GM18511 (cell line): Measurements from ENCODE around the gene RELN.

Experiments used
- ATAC-seq: cut with Tn5 transposase; IDR thresholded peaks from one replicate; pipeline ENCODE4 v1.9.1; 2021; ENCODE audit warnings: mild to moderate bottlenecking, moderate library complexity; ENCODE audit not compliant: unreplicated experiment

The RELN gene

DNA sequence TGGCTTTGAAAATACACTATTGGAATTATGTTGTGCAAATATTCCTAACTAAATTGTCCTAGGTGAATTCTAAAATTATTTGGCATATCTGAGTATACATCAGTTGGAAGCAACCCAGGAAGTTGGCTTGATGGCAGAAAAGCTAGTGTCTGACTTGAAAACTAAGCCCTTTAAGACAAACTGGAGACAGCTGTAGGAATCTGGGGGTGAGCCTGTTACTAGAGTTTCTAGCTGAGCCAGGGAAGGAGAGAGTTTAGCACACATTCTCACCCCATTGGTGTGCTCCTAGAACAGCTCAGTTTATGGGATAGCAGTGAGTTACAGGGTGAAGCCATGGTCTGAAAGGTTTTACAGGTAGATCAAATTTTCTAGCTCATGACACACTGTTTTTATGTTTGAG, 333.2 kb downstream of the RELN start:
- ATAC-seq, result no peak

- ATAC-seq, result no peak
Observed at GRCh38 chr7:103651593-103652377, 337.7 kb downstream of the RELN start.

DNA sequence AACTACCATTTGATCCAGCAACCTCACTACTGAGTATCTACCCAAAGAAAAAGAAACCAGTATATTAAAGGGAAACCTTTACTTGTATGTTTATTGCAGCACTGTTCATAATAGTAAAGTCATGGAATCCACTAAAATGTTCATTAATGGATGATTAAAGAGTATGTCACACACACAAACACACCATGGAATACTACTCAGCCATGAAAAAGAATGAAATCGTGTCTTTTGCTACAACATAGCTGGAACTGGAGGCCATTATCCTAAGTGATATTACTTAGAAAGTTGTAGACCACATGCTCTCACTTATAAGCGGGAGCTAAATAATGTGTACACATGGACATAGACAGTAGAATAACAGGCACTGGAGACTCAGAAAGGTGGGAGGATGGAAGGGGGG, 340.4 kb downstream of the RELN start:
- ATAC-seq, result no peak

DNA sequence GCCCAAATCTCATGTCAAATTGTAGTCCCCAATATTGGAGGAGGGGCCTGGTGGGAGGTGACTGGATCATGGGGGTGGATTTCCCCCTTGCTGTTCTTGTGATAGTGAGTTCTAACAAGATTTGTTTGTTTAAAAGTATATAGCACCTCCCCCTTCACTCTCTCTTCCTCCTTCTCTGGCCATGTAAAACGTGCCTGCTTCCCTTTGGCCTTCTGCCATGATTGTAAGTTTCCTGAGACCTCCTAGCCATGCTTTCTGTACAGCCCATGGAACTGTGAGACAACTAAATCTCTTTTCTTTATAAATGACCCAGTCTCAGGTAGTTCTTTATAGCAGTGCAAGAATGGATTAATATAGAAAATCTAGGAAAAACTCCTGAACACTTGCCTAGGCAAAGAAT, 341.3 kb downstream of the RELN start:
- no peak for ATAC-seq

DNA sequence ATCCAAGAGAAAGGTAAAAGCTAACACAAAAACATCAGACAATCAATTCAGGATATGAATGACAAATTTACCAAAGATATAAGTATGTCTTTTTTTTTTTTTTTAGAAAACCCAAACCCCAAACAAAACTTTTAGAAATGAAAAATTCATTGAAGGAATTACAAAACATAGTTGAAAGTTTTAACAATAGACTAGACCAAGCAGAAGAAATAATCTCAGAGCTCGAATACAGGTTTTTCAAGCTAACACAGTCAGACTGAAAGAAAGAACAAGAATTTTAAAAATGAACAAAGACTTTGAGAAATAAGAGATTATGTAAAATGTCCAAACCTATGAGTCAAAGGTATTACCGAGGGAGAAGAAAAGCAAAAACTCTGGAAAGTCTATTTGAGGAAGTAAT, 345.1 kb downstream of the RELN start:
- ATAC-seq, result no peak

DNA sequence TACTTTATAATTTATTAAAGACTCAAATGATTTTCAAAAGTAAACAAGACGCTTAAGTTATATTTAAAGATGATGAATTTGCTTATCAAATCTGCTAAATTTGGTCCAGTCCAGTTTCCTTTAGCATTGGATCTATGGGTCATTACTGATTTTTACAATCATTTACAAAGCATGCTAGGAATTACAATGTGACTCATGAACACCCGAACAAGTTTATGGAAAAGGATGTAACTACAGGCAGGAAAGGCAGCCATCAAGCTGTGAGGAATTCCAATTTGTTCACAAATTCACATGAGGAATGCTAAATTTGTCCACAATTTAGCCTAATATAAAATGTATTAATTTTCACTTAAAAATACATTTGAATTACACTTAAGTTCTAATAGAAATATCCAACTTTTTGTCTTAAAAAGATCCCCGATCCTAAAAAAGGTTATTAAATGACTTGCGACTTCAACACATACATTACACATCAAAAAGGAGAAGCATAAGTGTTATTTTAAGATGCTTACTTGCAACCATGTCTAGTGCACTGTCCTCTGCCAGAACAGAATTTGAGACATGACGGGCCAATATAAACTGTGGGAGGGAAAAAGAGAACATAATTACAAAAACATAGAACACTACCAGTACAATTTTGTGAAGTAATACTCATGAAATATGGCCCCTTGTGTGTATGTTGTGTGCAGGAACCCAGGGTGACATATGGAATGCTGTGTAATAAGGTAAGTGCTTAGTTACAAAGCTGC, 349.3 kb downstream of the RELN start:
- ATAC-seq, result no peak

- no peak for ATAC-seq
Observed at GRCh38 chr7:103637726-103638125, 351.7 kb downstream of the RELN start.

- no peak for ATAC-seq
Observed at GRCh38 chr7:103637094-103637493, 352.4 kb downstream of the RELN start.

DNA sequence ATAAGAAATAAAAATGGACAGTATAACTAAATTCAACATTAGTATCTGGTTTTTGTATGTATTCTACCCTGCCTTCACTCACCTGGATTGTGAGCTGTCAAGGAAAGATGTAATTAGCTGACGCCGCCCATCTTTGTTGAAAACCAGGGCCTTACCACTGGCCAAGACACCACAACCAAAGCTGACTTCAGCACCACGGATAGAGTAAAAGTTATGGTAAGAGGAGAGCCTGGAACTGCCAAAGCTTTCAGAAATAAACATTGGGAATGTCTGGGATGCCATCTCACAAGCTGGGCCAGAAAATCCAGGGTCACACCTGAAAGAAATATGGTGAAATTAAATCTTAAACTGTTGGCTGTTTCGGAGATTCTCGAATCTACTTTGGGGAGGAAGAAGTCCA, 353.3 kb downstream of the RELN start:
- no peak for ATAC-seq

DNA sequence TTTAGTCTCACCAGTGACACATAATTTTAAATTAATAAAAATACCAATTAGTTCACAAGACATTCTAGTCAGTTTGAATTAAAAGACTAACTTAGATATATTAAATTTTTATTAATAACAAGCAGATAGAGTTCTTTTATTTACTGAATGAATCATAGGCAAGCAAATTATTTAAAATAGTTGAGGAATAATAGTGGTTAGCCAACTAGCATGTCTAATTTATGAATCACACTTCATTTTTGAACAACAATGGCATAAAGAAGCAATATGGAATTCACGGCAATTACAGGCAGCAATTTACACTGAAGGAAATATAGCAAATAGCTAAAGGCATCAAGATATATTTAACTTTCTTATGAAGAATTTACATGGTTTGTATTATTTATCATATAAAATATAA, 356.5 kb downstream of the RELN start:
- ATAC-seq, result no peak

DNA sequence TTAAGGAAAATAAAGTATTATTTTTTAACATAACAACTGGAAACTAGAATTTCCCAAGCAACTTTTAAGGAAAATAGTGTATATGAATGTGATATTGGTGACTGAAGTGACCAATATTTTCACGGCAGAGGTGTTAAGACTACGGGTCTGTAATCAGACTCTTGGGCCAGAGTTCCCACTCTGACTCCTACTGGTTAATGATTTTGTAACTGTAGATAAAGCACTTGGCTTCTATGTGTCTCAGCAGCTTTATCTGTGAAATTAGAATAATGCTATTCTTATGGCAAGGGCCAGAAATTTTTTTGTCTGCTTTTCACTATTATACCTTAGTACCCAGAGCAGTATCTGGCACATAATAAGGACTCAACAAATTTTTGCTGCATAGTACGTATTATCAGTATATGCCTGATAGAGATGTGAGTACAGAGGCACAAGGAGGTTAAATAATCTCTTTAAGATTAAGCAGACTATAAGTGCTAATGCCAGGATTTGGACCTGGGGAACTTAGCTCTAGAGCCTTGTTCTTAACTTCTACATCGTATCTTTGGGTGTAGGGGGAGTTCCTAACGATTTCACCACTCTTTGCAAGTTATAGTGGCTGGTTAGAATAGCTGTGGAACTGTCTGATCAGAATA, 357.3 kb downstream of the RELN start:
- no peak for ATAC-seq

- no peak for ATAC-seq
Observed at GRCh38 chr7:103630318-103630717, 359.1 kb downstream of the RELN start.

DNA sequence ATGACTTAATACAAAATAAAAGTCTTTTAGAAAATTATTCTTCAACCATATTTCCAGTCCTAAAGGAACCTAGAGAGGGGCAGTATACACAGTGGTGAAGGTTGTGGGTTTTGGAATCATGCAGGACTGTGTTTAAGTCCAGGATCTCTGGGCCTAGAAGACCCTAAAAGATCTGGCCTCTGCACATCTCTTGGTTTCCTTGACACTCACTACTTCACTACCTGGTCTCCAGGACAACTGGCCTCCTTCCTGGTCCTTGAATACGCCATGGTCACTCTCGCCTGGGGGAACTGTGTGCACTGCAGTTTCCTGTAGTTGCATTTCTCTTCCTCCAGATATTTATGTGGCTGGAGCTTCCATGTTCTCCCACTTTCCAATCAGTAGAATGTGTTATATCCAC, 360.7 kb downstream of the RELN start:
- no peak for ATAC-seq

DNA sequence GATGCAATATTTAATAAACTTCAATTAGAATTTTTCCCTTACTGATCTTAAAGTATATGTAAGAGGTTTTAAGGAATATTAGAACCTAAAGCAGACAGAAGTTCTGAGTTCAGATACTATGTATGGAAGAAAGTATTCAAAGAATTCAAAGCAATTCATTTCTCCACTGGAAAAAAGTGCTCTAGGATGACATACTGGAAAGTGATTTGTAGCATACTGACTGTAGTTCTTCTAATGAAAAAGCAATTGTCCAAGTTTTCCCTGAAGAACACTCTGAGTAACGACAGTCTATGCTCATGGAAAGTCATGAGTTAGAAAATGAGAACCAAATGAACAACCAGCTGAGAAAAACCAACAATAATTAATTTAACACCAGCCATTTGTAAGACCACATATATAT, 362.7 kb downstream of the RELN start:
- no peak for ATAC-seq

DNA sequence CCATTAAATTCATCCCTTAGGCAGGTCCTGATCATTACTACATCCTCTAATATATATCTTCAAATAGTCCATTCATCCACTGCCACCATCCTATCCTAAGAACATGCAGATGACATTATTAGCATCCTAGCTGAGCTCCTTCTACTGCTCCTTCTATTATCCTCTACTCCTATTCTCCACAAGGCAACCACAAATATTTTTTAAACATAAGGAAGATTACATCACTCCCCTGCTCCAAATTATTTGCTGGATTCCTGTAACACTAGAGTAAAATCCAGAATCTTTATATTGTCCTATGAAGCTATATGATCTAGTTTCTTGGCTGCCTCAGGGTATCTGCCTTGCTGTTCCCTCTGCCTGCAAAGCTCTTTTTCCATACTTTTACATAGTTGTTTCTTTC, 367.2 kb downstream of the RELN start:
- no peak for ATAC-seq

GRCh38 chr7:103613655-103614642, 375.5 kb downstream of the RELN start:
- no peak for ATAC-seq

DNA sequence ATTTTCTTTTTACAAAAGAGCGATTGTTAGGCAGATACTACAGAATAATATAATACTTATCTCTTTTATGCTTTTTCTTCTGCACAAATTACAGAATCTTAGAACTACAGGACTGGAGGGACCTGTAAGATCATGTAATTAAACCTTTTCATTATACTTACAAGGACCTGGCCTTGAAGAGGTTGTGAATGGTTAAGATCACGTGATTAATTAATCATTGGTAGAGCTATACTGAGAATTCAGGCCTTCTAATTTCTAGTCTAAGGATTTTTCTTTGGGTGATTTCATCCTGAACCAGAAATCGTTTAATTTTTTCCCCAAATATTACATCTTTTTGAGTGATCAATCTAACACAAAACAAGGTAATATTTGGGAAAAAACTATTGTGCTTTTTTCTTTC, 379.7 kb downstream of the RELN start:
- ATAC-seq, result no peak

DNA sequence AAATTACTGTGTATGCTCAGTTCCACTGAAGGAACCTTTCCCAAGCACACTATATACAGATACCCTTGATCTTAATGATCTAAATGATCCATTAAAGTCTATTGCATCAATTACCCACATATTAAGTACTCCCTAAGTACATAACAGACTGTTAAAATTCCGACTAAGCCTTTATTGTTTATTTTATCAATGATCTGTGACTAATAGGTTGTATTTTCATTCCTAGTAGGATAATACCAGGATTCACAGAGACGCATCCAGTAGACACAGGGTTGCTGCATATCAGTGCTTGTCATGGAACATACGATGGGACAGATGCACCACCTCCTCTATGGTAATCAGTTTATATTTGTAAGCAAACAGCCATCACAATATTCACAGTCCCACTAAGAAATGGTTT, 383.8 kb downstream of the RELN start:
- ATAC-seq, result no peak

GRCh38 chr7:103598326-103598905, 391.0 kb downstream of the RELN start:
- ATAC-seq, result no peak

DNA sequence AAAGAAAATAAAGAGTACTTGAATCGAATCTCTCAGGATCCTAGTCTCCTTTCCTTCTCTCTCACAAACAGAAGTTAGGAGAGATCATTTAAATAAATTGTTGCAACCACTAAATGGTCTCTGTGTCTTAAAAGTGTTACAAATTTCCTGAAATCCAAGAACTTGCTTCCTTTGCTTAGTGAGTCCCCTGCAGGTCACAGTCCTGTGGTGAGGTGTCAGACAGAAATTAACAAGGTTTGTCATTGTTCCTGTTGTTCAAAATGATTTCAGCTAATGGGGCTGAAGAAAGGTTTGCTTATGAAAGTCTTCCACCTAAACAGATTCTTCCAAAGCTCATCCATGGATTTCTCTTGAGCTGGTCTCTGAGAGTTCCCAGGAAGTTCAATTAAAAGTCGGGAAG, 391.9 kb downstream of the RELN start:
- no peak for ATAC-seq
